NCI-H2196 treated with DMSO at 0.1 percent for 48 hours (cell line): Measurements from ENCODE around the gene IGIP.

Experiments used
- DNase-seq: peaks from one replicate; lab custom pipeline; 2025; ENCODE audit not compliant: unreplicated experiment; lab: John Stamatoyannopoulos, UW

IGIP gene

GRCh38 chr5:140125637-140126036 lies at the start of gene IGIP:
Gene IGIP, plus strand, starts transcription at chr5:140125937. Its CDS starts 2,540 bp downstream, at chr5:140128477.
- DNase-seq = no peak

DNA sequence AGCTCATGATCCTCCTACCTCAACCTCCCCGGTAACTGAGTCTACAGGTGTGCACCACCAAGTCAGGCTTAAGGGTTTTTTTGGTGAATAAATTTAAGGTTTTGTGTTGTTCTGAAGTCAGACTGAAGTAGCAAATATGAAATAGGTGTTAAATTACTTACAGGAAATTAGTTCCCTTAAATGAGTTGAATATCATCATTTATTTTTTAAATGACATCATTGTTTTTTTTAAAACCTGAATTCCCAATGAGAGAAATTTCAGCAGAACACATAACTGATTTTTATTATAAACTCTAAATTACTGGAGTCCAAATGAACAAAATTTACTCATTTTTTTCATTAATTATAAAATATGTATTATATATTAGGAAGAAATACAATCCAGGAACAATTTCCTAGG lies 49.6 kb upstream of the IGIP start:
- DNase-seq = no peak

DNA sequence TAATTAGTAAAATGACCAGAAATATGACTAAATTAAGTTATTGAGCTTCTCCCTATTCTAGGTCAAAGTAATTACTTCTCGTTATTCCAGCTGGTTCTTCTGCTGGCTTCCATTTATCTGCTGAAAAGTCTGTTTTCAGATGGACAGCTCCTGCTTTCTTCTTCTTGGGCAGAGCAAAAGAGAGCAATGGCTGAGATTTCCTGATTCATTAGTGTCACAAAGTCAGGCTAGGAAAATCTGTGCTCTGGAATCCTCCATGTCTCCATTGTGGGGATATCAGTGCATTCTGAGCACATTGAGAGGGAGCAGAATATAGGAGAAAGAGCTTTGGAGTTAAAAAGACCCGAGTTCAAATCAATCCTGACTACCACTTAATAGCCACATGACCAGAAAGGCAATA lies 48.9 kb upstream of the IGIP start:
- no peak for DNase-seq

DNA sequence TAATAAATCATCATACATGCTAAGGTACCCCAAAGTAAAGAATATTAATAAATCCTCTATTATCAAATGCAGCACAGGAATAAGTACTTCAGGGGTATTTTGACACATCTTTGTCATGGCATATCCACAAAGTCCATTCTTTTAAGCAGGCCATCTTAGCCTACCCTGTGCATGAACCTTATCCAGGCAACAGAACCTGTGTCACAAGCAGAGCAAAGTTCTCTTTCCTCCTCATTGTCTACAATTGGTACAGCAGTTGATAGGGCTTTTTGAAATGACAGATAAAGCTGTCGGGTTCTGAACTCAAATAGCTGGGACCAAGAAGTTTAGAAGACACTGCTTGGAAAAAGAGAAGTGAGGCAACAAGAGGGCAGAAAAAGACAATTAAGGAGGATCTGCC lies 42.6 kb upstream of the IGIP start:
- no peak for DNase-seq

GRCh38 chr5:140083650-140084049 lies 42.1 kb upstream of the IGIP start:
- no peak for DNase-seq

- no peak for DNase-seq
Measured at GRCh38 chr5:140084541-140084940, 41.2 kb upstream of the IGIP start.

DNA sequence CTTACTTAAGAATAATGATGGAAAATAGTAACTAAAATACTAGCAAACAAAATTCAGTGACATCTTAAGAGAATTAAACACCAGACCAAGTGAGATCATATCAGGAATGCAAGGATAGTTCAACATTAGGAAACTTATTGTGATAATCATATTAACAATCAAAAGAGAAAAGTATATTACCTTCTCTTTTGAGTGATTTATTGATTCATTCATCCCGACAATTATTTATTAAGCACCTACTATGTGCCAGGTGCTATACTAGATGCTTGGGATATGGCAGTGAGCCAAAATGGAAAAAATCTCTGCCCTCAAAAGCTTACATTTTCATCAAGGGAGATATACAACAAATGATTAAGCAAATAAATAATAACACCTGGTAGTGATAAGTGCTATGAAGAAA lies 35.5 kb upstream of the IGIP start:
- DNase-seq = no peak

- DNase-seq = no peak
Measured at GRCh38 chr5:140093179-140093578, 32.6 kb upstream of the IGIP start.

DNA sequence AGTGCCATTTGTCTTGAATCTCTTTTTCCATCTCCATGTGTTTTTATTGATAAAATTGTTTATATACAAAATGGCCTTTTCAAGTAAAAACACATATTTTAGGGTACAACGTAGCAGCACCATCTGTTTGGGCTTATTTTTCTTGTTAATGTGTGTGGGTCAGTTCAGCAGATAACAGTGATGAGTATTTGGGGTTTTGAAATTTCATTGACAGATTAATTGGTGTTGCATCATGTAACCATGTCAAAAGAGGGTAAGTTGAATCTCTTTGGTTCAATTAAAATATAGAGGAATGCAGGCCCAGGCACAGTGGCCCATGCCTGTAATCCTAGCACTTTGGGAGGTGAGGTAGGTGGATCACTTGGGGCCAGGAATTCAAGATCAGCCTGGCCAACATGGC lies 31.9 kb upstream of the IGIP start:
- DNase-seq = no peak

GRCh38 chr5:140094889-140095288 lies 30.8 kb upstream of the IGIP start:
- no peak for DNase-seq

DNA sequence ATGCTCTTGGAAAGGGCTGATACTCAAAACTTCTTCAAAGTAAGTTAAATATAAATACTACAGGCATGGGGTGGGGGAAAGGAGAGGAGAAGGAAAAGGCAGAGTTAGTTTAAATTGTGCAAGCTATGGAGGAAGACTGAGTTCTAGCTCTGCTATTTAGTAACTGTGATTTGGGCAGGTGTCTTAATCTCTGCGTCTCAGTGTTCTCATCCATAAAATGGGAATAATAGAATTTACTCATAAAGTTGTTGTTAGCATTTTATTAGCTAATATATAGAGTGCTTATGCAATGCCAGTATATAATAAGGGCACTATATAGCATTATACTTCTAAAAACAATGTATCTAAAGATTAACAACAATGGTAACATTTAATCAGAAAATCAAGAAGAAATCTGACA lies 24.6 kb upstream of the IGIP start:
- DNase-seq = no peak

- no peak for DNase-seq
Measured at GRCh38 chr5:140103154-140103553, 22.6 kb upstream of the IGIP start.

- no peak for DNase-seq
Measured at GRCh38 chr5:140104100-140104499, 21.6 kb upstream of the IGIP start.

DNA sequence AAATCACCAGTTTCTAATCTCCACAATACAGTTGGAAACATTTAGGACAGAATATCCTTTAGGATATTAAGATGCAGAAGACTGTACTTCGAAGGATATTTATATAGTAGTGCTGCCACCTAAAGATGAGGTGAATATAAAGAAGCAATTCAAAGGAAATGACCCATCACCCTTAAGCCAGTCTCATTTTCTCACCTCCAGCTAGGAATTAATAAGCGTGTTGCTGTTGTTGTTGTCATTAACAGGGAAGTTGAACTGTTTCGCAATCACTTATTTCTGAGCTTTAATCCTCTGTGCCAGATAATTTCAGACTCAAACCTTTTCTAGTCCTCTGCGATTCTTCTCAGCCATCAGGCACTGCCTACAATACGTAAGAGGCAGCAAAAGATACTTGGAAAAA lies 19.6 kb upstream of the IGIP start:
- no peak for DNase-seq

DNA sequence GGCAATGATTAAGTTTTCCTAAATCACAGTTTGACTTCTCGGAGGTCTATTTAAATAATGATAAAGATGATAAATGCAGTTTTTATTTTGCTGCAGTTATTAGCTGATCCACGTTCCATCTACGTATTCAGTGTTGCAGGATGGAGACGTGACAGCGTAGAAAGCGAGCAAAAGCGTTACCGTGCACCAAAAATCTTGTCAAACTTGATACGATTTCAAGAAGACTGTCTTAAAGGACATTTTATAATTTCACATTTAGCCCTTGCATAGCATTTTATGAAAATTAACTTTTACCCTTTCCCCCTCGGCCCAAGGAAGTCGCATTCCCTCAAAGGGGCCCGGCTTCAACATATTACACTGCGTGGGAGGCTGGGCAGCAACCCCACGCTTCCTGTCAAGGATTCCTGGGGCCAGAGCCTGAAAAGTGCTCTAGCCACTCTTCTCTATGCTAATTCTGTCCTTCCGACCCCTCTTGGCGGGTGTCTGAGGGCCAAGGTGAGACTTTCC lies 18.9 kb upstream of the IGIP start:
- no peak for DNase-seq

DNA sequence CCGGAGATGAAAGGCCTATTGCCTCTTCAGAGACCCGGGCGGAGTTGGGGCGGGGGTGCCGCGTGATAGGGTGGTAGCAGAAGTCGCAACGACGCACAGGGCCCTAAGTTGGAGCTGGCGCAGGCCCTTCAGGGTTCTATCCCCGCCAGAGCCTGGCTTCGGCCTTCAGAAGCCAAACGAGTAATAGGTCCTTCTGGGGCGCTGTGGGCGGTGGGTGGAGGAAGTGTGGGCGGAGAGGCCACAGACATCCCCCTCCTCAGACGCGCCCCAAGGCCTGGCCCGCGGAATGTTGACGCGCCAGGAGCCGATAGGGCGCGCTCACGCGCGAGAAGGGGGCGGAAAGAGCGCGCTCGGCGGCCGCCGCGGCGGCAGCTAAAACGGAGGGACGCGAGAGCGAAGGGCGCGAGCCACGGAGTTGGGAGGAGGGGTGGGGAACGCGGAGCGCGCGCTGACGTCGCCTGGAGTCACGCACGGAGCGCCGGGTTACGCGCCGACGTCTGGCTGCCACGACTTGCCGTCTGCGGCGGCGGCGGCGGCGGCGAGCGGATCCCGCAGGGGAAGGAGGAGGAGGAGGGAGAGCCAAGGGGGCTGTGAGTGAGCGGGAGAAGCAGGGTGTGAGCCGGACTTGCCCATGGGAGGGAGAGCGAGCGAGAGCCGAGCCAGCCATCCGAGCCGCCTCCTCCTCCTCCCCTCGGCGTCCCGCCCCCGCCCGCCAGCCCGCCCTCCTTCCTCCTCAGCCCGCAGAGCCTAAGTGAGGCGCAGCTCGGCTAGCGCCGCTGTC lies 18.2 kb upstream of the IGIP start:
- DNase-seq = peak; percentile 94

DNA sequence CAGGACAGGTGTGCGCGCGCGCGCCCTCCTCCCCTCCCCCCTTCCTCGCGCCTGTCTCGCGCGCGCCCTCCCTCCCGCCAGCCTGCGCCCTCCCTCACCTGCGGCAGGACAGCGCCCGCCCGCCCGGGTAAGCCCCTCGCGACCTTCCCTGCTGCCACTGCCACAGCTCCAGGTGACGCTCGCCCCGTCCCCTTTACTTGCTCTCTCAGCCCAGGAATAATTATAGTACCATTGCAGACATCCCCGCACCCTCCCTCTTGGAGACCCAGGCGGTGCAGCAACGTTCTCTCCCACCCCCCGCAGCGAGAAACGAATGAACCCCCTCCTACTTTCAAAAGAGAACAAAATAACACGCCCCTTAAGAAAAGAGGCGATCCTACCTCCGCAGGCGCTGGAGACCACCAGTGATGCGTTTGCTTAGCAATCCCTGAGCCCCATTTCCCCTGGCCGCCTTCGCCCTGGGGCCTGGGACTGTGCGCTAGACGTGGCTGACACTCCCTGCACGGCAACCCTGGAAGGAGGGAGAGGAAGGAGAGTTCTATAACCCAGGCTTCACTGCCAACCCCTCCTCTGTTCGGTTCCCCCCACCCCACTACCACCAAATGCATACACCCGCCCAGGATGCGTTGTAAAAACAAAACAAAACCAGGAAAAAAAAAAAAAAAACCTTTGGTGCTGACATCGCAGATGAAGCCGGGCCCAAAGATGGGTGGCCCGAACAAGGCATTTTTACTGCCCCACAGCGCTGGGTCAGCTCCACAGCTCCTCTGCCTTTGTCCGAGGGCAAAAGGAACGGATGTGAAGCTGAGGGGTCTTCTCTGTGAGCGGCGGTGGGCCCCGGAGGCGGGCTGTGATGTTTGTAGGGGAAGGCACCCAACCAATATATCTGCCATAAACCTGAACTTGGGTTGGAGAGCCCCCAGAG lies 17.4 kb upstream of the IGIP start:
- DNase-seq = no peak

DNA sequence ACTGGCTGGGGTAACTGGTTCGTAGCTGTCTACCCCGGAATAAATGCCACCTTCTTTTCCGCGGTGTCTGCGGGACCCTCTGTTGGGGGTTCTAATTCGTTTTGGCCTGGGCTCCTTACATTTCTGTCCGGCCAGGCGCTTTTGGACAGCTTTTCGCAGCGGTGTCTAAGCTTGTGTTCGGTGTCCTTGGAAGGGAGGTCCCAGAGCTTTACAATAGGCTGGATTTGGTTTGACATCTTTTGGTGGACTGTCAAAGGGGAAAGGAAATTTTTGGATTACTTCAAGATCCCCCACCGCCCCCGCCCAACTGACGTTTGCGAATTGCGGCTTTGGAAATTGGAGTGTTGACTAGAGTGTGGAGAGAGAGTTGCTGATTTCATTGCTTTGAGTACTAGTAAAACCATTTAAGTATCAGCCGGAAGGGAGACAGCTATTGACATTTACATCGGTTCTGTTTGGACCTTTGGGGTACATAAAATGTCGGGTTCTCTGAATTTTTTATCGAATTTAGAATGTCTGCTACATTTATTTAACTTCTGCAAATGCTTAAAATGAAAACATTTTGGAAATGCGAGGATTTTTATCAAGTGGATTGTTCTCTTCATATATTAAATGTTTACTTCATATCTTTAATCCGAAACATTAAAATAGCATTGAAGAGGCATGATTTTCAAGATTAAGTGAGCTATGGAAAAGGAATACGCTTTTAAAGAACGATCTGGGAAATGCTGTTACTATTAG lies 16.5 kb upstream of the IGIP start:
- no peak for DNase-seq

- no peak for DNase-seq
Measured at GRCh38 chr5:140109759-140110645, 15.7 kb upstream of the IGIP start.

GRCh38 chr5:140110646-140110957 lies 15.1 kb upstream of the IGIP start:
- no peak for DNase-seq
